PC-9 (cell line): ENCODE results near the gene CCDC81. TPM values are rescaled to one million over a fixed set of nuclear protein-coding genes. Genes with fewer than 3 reads are reported as not detected.

Experiments used
- BruUV-seq: library from RNA; stranded (reverse); fragments of 400-500 nt; replicated peaks from 2 replicates; lab custom pipeline; 2021; lab: Mats Ljungman, UMichigan
- CTCF ChIA-PET: fragments of 300-600 bp; sonication (Branson Sonifier 250); formaldehyde crosslinking; loops from one replicate; lab custom pipeline; 2022; ENCODE audit warnings: antibody characterized with exemption; lab: Charles Lee
- POLR2A ChIA-PET: fragments of 300-600 bp; sonication (Branson Sonifier 250); formaldehyde crosslinking; loops from one replicate; lab custom pipeline; 2022; ENCODE audit warnings: antibody characterized with exemption; ENCODE audit not compliant: unreplicated experiment; lab: Charles Lee
- DNase-seq, 2 experiments: peaks; one replicate each; pipeline versions ENCODE4 v3.0.0 to v3.0.0-alpha.2; 2015 to 2022; ENCODE audit warnings: mixed read lengths in 1 of 2
- H2AFZ ChIP-seq: fragments of 200-600 bp; sonication (generic); 2 replicates; pipeline ENCODE4 v1.8.1; 2017; ENCODE audit warnings: antibody characterized with exemption
- H3F3A ChIP-seq: fragments of 200-600 bp; sonication (generic); 2 replicates; pipeline ENCODE4 v1.8.1; 2017; ENCODE audit warnings: antibody characterized with exemption, mild to moderate bottlenecking, low read depth; ENCODE audit not compliant: insufficient read depth
- H3K27ac ChIP-seq: fragments of 200-600 bp; sonication (generic); 2 replicates; pipeline ENCODE4 v1.6.1; 2016; ENCODE audit warnings: mixed run types
- H3K27me3 ChIP-seq: fragments of 200-600 bp; sonication (generic); 2 replicates; pipeline ENCODE4 v1.6.1; 2016; ENCODE audit warnings: low read depth, mixed run types; ENCODE audit not compliant: insufficient read depth
- H3K36me3 ChIP-seq: fragments of 200-600 bp; sonication (generic); 2 replicates; pipeline ENCODE4 v1.6.1; 2016; ENCODE audit warnings: low read depth, mixed run types
- H3K4me1 ChIP-seq: fragments of 200-600 bp; sonication (generic); replicated peaks from 2 replicates; pipeline ENCODE4 v1.6.1; 2016; ENCODE audit warnings: mixed run types; ENCODE audit not compliant: insufficient read depth
- H3K4me2 ChIP-seq: fragments of 200-600 bp; sonication (generic); 2 replicates; pipeline ENCODE4 v1.6.1; 2017; ENCODE audit warnings: mixed run types
- H3K4me3 ChIP-seq: fragments of 200-600 bp; sonication (generic); 2 replicates; pipeline ENCODE4 v1.6.1; 2016; ENCODE audit warnings: mixed run types
- H3K79me2 ChIP-seq: fragments of 200-600 bp; sonication (generic); 2 replicates; pipeline ENCODE4 v1.6.1; 2017; ENCODE audit warnings: low read depth, mixed run types
- H3K9me2 ChIP-seq: fragments of 200-600 bp; sonication (generic); 2 replicates; pipeline ENCODE4 v1.8.1; 2017; ENCODE audit warnings: mild to moderate bottlenecking; ENCODE audit not compliant: insufficient read depth
- H3K9me3 ChIP-seq: fragments of 200-600 bp; sonication (generic); 2 replicates; pipeline ENCODE4 v1.8.1; 2016; ENCODE audit warnings: low read depth; ENCODE audit not compliant: insufficient read depth
- H4K20me1 ChIP-seq: fragments of 200-600 bp; sonication (generic); 2 replicates; pipeline ENCODE4 v1.8.1; 2017; ENCODE audit not compliant: insufficient read depth
- CTCF ChIP-seq: fragments of 200-600 bp; sonication (generic); conservative IDR thresholded peaks from 2 replicates; pipeline ENCODE4 v1.6.1; 2017; ENCODE audit warnings: mixed run types, antibody characterized with exemption, mild to moderate bottlenecking, moderate library complexity
- EZH2 ChIP-seq: fragments of 200-600 bp; sonication (generic); IDR thresholded peaks from 2 replicates; pipeline ENCODE4 v1.8.0; 2017; ENCODE audit warnings: antibody characterized with exemption, low read depth
- intact Hi-C: fragments of 100-400 bp; cut with micrococcal nuclease; formaldehyde crosslinking; loops from one replicate; pipeline ENCODE4 v1.10.0; 2022; ENCODE audit not compliant: unreplicated experiment
- total RNA-seq: library from RNA; stranded (reverse); gene quantifications from 2 replicates; pipeline ENCODE4 v1.2.3, GENCODE V29; 2021

CCDC81 gene
- total RNA-seq, 1 experiment from 2014 or later = 0.65 TPM

- no peak overlapping the region for H2AFZ ChIP-seq
- H3K4me2 ChIP-seq = no peak overlapping the region
- no peaks in the 10 kb centered on the region for H3K79me2 ChIP-seq
- no peaks in the 10 kb centered on the region; the same call in 1 of the 2 replicates for H3K9me3 ChIP-seq
- H3K27ac ChIP-seq = no peak overlapping the region
- no peak for TF ChIP-seq EZH2
- no peak for TF ChIP-seq CTCF
- H3K36me3 ChIP-seq = no peaks in the 10 kb centered on the region
- no peaks in the 10 kb centered on the region for H3F3A ChIP-seq
- no peaks in the 10 kb centered on the region for H4K20me1 ChIP-seq
- ChIA-PET POLR2A (no interaction called here), CTCF (no interaction called here)
- no TSS peak for BruUV-seq
- intact Hi-C loops = no loop called here
- no peaks in the 10 kb centered on the region for H3K4me1 ChIP-seq
- H3K4me3 ChIP-seq = no peak overlapping the region
- H3K9me2 ChIP-seq = no peaks in the 10 kb centered on the region
- DNase-seq = no peak
- no peaks in the 10 kb centered on the region for H3K27me3 ChIP-seq
Observed at GRCh38 chr11:86435711-86436110, 61.0 kb downstream of the CCDC81 start.

GRCh38 chr11:86438685-86439084, 64.0 kb downstream of the CCDC81 start:
- H3K4me1 ChIP-seq = peaks cover 10% of the 10 kb centered on the region
- POLR2A ChIA-PET = no interaction called here
- no peak overlapping the region for H2AFZ ChIP-seq
- H3F3A ChIP-seq = no peaks in the 10 kb centered on the region
- H3K36me3 ChIP-seq = no peaks in the 10 kb centered on the region
- H3K4me3 ChIP-seq = no peak overlapping the region
- H3K79me2 ChIP-seq = no peaks in the 10 kb centered on the region
- H3K27ac ChIP-seq = no peak overlapping the region
- intact Hi-C loops = no loop called here
- no peak overlapping the region for H3K4me2 ChIP-seq
- DNase-seq = peak in 1 of 2 experiments; percentile 52
- H3K9me2 ChIP-seq = no peaks in the 10 kb centered on the region
- no TSS peak for BruUV-seq
- CTCF ChIA-PET = no interaction called here
- no peaks in the 10 kb centered on the region; the same call in 1 of the 2 replicates for H3K9me3 ChIP-seq
- TF ChIP-seq CTCF (no peak), EZH2 (no peak)
- no peaks in the 10 kb centered on the region for H3K27me3 ChIP-seq
- H4K20me1 ChIP-seq = no peaks in the 10 kb centered on the region

GRCh38 chr11:86440305-86440716, 65.6 kb downstream of the CCDC81 start:
- no peaks in the 10 kb centered on the region for H3F3A ChIP-seq
- TF ChIP-seq CTCF = no peak
- TF ChIP-seq EZH2 = no peak
- no TSS peak for BruUV-seq

More at GRCh38 chr11:86440305-86440716, 65.6 kb downstream of the CCDC81 start:
- Histone ChIP-seq H3K36me3 (no peaks in the 10 kb centered on the region), H3K4me1 (peaks cover 10% of the 10 kb centered on the region), H3K27ac (no peak overlapping the region), H3K79me2 (no peaks in the 10 kb centered on the region), H3K9me3 (no peaks in the 10 kb centered on the region; the same call in 1 of the 2 replicates), H3K9me2 (no peaks in the 10 kb centered on the region), H3K4me2 (no peak overlapping the region), H4K20me1 (no peaks in the 10 kb centered on the region), H2AFZ (no peak overlapping the region), H3K27me3 (no peaks in the 10 kb centered on the region), H3K4me3 (no peak overlapping the region)
- intact Hi-C loops = no loop called here
- POLR2A ChIA-PET = no interaction called here
- CTCF ChIA-PET = no interaction called here
- DNase-seq = no peak
